HG02840 (cell line): ENCODE results near the gene SLC30A2.

Experiments
- ATAC-seq: cut with Tn5 transposase; IDR thresholded peaks from one replicate; pipeline ENCODE4 v1.9.1; 2021; ENCODE audit warnings: mild to moderate bottlenecking, moderate library complexity, moderate number of reproducible peaks; ENCODE audit not compliant: unreplicated experiment, low FRiP score

SLC30A2 gene

GRCh38 chr1:26003756-26004155 lies 42.2 kb downstream of the SLC30A2 start:
- no peak for ATAC-seq

DNA sequence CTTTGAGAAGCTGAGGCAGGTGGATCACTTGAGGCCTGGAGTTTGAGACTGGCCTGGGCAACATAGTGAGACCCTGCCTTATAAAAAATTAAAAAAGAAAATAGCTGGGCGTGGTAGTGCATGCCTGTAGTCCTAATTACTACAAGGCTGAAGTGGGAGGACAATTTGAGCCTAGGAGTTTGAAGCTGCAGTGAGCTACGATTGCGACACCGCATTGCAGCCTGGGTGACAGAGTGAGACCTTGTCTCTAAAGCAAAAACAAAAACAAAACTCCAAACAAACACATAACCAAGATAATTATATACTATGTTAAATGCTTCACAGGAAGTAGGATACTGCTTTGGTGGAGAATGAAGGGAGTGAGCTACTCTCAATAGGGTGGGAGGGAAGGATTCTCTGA lies 42.7 kb downstream of the SLC30A2 start:
- no peak for ATAC-seq

GRCh38 chr1:25999041-25999800 lies 46.7 kb downstream of the SLC30A2 start:
- ATAC-seq: no peak

GRCh38 chr1:25997828-25998761 lies 47.8 kb downstream of the SLC30A2 start, which contains the start of gene PAFAH2:
Gene PAFAH2 (minus strand): TSS chr1:25998063. CDS start chr1:25990816, 7,247 bp downstream.
- peak; percentile 96 for ATAC-seq

- no peak for ATAC-seq
Observed at GRCh38 chr1:25996966-25997827, 48.7 kb downstream of the SLC30A2 start.

DNA sequence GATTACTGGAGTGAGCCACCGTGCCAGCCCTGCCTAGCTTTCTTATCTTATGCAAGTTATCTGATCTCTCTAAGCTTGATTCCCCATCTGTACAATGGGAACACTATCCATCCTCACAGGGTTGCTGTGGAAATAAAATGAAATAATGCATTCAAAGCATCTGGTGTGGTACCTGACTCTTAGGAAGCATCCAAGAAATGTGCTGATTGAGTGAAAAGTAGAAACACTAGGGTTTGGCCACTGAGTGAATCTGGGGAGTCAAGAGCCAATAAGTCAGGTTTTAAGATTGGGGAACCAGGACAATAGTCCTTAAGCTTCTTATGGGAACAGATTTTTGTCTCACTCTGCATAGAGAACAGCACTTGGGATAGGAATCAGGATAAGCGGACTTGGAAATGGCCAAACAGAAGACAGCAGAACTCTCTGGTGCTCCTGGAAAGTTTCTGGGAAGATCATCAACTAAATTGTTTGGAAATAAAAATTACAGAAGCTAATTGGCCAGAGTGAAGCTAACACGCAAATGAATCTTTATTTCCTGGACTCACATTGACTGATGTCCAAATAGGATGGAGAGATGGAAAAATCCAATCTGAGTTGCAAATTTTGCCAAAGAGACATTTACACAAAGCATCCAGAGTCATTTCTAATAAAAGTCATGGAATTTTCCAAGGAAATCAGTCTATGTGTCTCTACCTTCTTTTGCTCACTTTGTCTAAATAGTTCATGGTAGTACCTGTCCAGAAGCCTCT lies 51.3 kb downstream of the SLC30A2 start:
- no peak for ATAC-seq

GRCh38 chr1:25993197-25993951 lies 52.5 kb downstream of the SLC30A2 start:
- ATAC-seq: no peak

DNA sequence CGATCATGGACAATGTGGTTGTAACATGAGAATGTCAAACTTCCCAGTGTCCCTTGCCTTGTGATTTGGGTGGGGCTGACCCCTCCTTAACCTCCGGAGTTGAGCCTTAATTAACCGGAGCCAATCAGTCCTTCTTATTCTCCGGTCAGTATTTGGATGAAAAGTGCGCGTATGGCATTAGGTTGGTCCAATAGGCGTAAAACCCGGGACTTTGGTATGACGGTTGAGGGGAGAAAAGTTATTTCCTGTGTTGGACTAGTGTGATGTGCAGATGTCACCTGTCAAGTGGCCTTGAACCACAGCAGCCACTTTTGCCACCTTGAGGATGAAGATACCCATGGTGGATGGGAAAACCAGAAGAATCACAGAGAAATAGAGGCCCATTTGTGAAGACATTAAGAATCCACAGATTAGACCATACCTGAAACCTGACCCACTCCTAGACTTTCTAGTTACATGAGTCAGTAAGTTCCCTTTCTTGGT lies 53.2 kb downstream of the SLC30A2 start:
- ATAC-seq: no peak

GRCh38 chr1:25991937-25992688 lies 53.8 kb downstream of the SLC30A2 start:
- no peak for ATAC-seq

GRCh38 chr1:25990702-25991395 lies 55.1 kb downstream of the SLC30A2 start:
- ATAC-seq: no peak

DNA sequence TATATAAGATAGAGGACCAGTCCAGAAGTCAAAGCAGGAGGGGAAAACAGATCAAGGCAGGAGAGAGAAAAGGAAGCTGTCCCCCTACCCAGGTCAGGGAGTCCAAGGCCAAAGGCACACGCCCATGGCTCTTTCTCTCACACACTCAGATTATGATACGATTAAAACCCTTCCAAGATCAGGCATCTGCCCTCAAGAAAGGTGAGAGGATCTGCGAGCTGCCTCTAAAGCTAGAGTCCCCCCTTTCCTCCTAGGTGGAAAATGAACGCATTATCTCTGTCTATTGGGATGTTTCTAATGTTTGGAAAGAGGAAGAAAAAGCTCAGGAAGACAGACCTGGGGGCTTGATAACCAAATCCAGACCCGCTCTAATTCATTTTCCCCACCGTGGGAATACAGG lies 55.7 kb downstream of the SLC30A2 start:
- ATAC-seq: no peak

DNA sequence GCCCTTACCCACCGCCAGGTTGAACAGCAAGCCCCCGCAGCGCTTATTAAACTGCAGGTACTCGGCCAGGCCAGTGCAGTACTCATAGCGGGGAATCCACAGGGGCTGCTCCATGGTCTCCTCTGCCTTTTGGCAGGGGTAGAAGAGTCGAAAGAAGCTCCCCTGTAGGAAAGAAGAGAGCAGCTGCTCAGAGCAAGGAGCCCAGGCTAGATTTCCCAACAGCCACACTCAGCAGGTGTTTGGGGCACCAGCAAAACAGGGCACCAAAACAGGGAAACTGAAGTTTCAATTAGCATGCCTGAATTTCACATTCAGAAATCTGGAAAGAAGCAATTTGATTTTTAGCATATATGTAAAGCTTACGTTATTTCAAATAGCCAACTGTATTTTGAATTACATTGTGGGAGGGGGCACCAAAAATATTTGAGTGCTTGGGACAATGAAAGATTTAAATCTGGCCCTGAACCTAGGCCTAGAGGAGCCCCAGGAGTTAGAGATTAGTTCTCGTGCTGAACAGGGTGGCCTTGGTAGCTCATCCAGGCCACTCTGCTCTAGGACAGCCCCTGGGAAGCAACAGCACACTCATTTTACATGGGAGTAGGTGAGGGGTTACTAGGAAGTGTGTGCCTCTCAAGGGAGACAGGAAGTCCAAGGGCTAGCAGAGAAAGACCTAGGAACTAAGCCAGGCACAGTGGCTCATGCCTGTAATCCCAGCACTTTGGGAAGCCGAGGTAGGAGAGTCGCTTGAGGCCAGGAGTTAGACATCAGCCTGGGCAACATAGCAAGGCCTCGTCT lies 56.3 kb downstream of the SLC30A2 start:
- ATAC-seq: no peak

DNA sequence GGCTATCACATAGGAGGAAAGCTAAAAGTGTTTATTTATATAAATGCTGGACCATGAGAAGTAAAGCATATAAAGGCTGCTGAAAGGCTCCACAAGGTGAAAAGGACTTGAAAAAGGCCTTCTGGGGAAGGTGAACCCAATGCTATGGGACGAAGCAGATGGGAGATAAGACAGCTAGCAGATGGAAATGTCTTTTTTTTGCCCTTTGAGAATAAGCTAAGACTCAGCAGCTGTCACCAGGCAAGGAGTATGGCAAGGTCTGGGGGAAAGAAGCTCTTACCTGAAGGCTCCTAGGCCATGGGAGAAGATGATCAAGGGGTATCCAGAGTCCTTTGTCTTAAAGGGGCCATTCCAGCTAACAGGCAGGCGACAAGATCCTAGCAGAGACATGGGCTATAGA lies 58.0 kb downstream of the SLC30A2 start:
- ATAC-seq: no peak
